DND-41 (cell line): ENCODE data around the gene TNMD.

ENCODE experiments used
- EZH2 ChIP-seq: IDR thresholded peaks from 3 replicates; pipeline ENCODE4 v1.6.1; 2012; ENCODE audit warnings: borderline replicate concordance, low read depth, mild to moderate bottlenecking, moderate library complexity, low read length, inconsistent platforms; ENCODE audit not compliant: severe bottlenecking
- TF ChIP-seq, protein P1 (sequence below): IDR thresholded peaks from 2 replicates; pipeline ENCODE4 v1.5.1; 2012; ENCODE audit warnings: borderline replicate concordance, low read length, moderate library complexity, mild to moderate bottlenecking; ENCODE audit not compliant: poor library complexity, severe bottlenecking; ENCODE audit errors: extremely low read depth

DNA sequence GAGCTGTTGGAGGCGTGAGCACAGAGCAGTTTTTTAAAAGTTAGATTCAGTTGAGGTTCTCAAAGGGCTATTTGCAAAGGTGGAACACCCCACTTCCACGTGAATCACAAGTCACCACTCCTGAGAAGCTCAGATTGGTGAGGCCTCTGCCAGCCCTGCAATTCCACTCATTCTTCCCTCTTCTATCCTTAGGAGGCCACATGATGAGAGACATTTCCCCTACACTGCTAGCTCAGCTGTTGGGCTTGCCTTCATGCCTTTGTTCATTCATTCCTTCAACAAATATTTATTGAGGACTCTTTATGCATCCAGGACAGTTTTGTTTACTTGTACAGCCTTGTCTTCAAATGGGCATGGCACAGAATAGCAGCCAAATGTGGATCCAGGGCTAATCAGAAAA is 63.0 kb downstream of the TNMD start:
- TF ChIP-seq, protein P1, sequence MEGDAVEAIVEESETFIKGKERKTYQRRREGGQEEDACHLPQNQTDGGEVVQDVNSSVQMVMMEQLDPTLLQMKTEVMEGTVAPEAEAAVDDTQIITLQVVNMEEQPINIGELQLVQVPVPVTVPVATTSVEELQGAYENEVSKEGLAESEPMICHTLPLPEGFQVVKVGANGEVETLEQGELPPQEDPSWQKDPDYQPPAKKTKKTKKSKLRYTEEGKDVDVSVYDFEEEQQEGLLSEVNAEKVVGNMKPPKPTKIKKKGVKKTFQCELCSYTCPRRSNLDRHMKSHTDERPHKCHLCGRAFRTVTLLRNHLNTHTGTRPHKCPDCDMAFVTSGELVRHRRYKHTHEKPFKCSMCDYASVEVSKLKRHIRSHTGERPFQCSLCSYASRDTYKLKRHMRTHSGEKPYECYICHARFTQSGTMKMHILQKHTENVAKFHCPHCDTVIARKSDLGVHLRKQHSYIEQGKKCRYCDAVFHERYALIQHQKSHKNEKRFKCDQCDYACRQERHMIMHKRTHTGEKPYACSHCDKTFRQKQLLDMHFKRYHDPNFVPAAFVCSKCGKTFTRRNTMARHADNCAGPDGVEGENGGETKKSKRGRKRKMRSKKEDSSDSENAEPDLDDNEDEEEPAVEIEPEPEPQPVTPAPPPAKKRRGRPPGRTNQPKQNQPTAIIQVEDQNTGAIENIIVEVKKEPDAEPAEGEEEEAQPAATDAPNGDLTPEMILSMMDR, result no peak
- no peak for TF ChIP-seq EZH2
